KG1 (cell line): Measurements from ENCODE around the gene PDE4B.
"Not testable (repeated sequence)": the region's sequence is repeated elsewhere in the genome, so short reads cannot be mapped to it uniquely, and the experiment has no call there.

Experiments
- DNase-seq: peaks from one replicate; lab custom pipeline; 2025; lab: John Stamatoyannopoulos, UW

Gene PDE4B

GRCh38 chr1:65953170-65953569 lies 160.5 kb downstream of the PDE4B start:
- DNase-seq = no peak

GRCh38 chr1:65955071-65955470 lies 162.4 kb downstream of the PDE4B start:
- no peak for DNase-seq

GRCh38 chr1:65955503-65955902 lies 162.8 kb downstream of the PDE4B start:
- no peak for DNase-seq

GRCh38 chr1:65958561-65959350 lies 166.1 kb downstream of the PDE4B start:
- DNase-seq = peak; percentile 67

- DNase-seq = no peak
Observed at GRCh38 chr1:65959896-65960567, 167.3 kb downstream of the PDE4B start.

GRCh38 chr1:65963156-65963888 lies 170.6 kb downstream of the PDE4B start:
- DNase-seq = no peak

GRCh38 chr1:65964123-65964522 lies 171.4 kb downstream of the PDE4B start:
- no peak for DNase-seq

- DNase-seq = no peak
Observed at GRCh38 chr1:65965112-65965996, 172.7 kb downstream of the PDE4B start.

- DNase-seq = not testable (repeated sequence)
Observed at GRCh38 chr1:65967492-65967891, 174.8 kb downstream of the PDE4B start.

- DNase-seq = no peak
Observed at GRCh38 chr1:65971547-65971946, 178.9 kb downstream of the PDE4B start.

GRCh38 chr1:65975708-65976107 lies 183.0 kb downstream of the PDE4B start:
- DNase-seq = no peak

- DNase-seq = no peak
Observed at GRCh38 chr1:65979136-65980044, 186.7 kb downstream of the PDE4B start.

GRCh38 chr1:65980237-65980636 lies 187.5 kb downstream of the PDE4B start:
- no peak for DNase-seq

- no peak for DNase-seq
Observed at GRCh38 chr1:65983500-65983899, 190.8 kb downstream of the PDE4B start.

- no peak for DNase-seq
Observed at GRCh38 chr1:65985393-65986066, 192.8 kb downstream of the PDE4B start.

GRCh38 chr1:65986146-65986545 lies 193.5 kb downstream of the PDE4B start:
- DNase-seq = no peak

- no peak for DNase-seq
Observed at GRCh38 chr1:65990161-65990560, 197.5 kb downstream of the PDE4B start.

GRCh38 chr1:65991694-65992093 lies 199.0 kb downstream of the PDE4B start:
- no peak for DNase-seq

- DNase-seq = no peak
Observed at GRCh38 chr1:65992165-65992821, 199.6 kb downstream of the PDE4B start.

- no peak for DNase-seq
Observed at GRCh38 chr1:65992831-65993271, 200.2 kb downstream of the PDE4B start.
